Lung microvascular endothelial cell (primary cell): ENCODE data around the gene SRGAP3. TPM values are rescaled to one million over a fixed set of nuclear protein-coding genes. Genes with fewer than 3 reads are reported as not detected.

Experiments used
- DNase-seq, 2 donors: peaks; one replicate each; pipeline versions ENCODE4 v3.0.0 to v3.0.0-alpha.2; 2010; ENCODE audit warnings: low read depth in 2 of 2
- total RNA-seq: library from RNA; depleted of rRNA; stranded (reverse); fragments of >200 nt; gene quantifications from 2 replicates; pipeline ENCODE4 v1.2.1, GENCODE V29; 2014

The SRGAP3 gene
- total RNA-seq, 1 donor from 2014 or later: 8.3 TPM

- DNase-seq: no peak
These were observed 47.5 kb downstream of the SRGAP3 start for GRCh38 chr3:9201955-9202354.

- DNase-seq: no peak
These were observed 48.2 kb downstream of the SRGAP3 start for GRCh38 chr3:9201266-9201665.

DNA sequence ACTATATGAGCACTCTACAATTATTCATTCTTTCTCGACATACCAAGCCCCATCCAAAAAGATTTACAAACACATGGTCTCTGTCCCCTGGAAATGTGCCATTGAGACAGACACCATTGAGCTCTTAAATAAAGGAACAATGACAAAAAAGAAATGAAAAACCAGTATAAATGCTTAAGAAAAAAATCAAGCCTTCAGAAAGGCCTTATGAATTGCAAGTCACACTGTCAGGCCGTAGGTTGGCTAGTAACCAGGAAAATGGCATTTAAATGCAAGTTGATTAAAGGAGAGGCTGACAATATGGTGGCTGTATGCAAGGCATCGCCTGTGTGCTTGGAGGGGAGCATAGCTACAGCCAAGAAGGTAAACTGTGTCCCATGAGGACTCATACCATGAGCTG, 49.7 kb downstream of the SRGAP3 start:
- no peak for DNase-seq

- DNase-seq: peak in 1 of 2 donors; percentile 31
These were observed 50.5 kb downstream of the SRGAP3 start for GRCh38 chr3:9198899-9199335.

DNA sequence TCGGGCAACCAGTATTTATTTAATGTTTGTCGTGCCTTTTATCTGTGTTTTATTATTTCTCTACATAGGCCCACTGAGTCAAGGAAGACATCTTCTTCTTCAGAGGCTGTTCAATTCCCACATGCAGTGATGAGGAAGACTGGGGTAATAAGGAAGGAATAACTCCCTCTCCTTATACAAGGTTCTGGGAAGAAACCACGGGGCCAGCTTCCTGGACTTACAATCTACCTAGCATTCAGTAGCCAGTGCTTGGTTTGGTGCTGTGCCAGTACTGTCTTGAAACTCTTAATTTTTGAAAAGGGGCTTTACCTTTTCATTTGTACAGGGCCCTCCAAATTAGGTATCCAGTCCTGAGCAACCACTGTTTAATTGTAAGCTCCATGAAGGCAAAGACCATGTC, 51.2 kb downstream of the SRGAP3 start:
- DNase-seq: no peak

DNA sequence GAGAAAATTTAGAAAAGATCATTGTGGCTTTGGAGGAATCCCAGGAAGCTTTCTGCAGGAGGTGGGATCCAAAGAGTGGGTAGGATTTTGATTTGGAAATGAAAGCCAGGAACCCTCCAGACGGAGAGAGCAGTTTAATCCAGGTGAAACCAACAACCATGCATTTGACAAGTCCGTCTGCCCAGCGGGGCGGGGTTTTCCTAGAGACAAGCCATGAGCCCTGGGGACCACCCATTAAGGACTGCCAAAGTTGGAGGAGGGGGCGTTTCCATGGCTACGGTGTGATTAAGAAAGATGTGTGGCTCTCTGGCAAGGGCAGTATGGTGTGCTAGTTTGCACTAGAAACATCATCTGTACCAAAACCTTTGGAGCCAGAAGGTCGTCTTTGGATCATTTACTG, 53.4 kb downstream of the SRGAP3 start:
- no peak for DNase-seq

DNA sequence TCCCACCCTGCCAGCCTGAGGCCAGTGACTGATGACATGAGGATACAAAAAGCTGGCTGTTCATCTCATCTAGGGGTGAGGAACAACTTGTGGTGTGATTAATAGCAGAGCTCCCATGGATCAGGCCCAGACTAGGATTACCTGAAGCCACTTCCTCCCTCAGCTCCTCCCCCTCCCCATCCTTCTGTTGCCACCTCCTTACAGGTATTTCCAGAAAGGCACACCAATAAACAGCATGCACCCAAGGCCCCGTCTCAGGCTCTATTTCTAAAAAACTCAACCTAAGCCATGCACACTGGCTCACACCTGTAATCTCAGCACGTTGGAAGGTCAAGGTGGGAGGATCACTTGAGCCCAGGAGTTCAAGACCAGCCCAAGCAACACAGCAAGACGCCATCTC, 54.1 kb downstream of the SRGAP3 start:
- no peak for DNase-seq

DNA sequence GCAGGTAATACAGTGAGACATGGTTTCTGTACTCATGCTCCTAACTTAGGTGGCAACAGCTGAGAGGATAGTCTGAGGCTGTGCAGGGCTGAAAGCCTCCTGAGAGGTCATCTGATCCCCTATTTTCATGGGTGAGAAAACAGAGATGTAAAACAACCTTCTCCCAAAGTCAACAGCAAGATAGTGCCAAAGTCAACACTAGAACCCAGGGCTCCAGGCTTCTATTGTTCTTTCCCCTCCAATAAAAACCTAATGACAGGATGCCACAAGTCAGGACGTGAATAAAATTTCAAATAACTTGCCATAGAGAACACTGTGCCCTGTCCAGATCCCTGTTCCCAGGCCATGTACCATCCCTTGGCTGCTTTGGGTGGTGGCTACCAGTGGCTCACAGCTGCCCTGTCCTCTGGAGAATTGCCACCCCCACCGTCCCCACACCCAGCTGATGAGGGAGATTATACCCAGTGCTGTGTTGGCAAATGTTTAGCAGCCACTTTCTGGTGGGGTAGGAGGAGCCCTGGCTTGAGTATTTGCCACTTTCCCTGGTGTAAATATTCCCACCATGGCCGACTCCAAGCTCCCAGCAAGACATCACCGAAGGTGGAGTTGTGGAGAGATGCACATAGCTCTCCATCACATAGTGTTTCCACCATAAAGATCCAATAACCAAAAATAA, 54.8 kb downstream of the SRGAP3 start:
- peak in 1 of 2 donors; percentile 84 for DNase-seq

DNA sequence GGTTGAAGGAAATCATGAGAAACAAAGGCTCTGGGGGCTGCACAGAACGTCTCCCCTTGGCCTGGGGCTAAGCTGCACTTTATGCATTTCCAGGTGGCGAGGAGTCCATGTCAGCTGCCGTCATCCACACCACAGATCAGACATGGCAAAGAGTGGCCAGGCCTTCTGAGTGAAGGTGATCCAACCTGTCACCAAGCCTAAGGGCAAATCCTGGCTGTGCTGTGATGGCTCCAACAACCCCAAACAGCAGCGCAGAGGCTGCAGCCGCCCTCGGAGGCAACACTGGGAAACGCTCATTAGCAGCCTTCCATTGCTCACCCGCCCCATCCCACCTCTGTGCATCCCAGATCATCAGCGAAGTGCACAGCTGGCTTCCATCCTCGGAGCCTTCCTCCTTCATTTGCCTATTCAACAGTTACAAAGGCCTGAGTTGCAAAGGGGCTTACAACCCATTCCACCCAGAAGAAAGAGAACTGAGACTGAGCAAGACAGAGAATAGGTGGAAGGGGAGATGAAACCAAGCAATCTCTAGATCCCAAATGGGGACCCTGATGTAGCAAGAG, 55.7 kb downstream of the SRGAP3 start:
- DNase-seq: no peak

GRCh38 chr3:9193211-9193610, 56.2 kb downstream of the SRGAP3 start:
- no peak for DNase-seq

- DNase-seq: no peak
These were observed 57.0 kb downstream of the SRGAP3 start for GRCh38 chr3:9192248-9193025.

- DNase-seq: no peak
These were observed 59.2 kb downstream of the SRGAP3 start for GRCh38 chr3:9190276-9190675.

DNA sequence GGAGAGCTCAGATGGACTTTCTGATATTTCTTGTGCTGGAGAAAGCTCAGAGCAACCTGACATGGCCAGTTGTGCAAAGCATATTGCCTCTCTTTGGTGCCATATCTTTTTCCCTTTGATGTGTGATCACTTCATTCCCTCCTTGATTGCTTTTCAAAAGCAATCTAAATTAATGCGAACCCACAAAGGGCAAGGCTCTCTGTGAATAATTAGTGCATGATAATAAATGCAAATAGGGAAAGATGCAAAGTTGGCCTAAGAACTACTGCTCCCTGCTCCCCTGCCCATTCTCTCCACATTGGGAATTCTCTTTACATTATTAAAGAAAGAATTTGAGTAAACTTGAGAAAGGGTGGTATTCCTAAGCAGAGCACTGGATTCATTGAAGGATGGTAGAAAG, 60.9 kb downstream of the SRGAP3 start:
- DNase-seq: no peak

DNA sequence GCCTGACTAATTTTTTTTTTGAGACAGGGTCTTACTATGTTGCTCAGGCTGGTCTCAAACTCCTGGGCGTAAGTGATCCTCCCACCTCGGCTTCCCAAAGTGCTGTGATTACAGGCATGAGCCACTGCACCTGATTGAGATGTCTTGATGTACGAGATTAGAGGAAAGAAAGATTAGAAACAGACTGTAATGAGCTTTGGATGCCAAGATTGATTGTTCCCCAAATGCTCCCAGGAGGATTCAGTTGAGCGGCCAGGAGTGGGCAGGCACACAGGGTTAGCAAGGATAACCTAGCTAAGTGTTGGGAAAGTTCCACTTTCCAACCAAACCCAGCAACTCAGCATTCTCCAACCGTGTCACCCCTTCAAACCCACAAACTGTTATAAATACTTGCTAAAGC, 63.7 kb downstream of the SRGAP3 start:
- DNase-seq: no peak

GRCh38 chr3:9185046-9185445, 64.4 kb downstream of the SRGAP3 start:
- DNase-seq: no peak

- DNase-seq: no peak
These were observed 65.0 kb downstream of the SRGAP3 start for GRCh38 chr3:9184461-9184835.

DNA sequence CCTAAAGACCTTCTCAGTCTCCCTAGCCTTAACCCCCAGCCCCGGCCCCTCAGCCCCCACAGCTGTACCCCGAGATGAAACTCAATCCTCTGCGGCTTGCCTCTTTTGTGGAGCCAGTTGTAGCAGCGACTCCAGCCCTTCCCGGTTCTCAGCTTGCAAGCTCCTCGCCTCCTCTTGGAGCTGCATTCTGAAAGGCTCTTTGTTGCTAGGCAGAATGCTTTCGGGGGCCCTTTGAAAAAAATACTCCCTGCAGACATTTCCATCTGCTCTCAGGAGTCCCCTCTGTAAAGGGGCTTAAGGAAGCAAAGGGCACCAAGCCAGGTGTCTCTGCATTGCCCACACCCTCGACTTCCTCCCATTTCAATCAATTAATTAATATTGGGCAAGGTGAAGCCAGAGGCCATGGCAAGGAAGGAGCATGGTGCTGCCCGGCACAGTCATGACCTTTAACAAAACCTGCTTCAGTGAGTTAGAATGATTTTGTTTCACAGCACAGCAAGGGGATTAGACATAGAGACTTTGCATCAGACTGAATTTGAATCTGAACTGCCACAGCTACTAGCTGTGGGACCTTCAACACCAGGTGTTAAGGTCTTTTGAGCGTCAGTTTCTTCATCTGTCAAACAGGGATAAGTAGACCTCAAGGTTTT, 65.5 kb downstream of the SRGAP3 start:
- DNase-seq: no peak

GRCh38 chr3:9183011-9183410, 66.4 kb downstream of the SRGAP3 start:
- DNase-seq: no peak

DNA sequence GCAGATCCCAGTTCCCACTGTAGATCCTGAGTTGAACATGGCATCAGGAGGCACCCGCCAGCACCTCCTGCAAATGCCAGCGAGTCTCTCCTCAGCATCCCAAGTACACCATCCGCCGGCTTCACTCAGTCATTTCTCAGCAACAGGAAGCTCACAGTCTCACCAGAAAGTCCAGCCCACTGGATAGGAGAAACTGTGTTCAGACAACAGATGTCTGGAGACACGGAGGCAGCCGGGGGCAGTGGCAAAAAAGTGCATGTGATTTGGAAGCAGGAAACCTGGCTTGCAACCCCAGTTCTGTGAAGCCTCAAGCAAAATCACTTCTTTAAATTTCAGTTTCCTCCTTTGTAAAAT, 68.7 kb downstream of the SRGAP3 start:
- no peak for DNase-seq

DNA sequence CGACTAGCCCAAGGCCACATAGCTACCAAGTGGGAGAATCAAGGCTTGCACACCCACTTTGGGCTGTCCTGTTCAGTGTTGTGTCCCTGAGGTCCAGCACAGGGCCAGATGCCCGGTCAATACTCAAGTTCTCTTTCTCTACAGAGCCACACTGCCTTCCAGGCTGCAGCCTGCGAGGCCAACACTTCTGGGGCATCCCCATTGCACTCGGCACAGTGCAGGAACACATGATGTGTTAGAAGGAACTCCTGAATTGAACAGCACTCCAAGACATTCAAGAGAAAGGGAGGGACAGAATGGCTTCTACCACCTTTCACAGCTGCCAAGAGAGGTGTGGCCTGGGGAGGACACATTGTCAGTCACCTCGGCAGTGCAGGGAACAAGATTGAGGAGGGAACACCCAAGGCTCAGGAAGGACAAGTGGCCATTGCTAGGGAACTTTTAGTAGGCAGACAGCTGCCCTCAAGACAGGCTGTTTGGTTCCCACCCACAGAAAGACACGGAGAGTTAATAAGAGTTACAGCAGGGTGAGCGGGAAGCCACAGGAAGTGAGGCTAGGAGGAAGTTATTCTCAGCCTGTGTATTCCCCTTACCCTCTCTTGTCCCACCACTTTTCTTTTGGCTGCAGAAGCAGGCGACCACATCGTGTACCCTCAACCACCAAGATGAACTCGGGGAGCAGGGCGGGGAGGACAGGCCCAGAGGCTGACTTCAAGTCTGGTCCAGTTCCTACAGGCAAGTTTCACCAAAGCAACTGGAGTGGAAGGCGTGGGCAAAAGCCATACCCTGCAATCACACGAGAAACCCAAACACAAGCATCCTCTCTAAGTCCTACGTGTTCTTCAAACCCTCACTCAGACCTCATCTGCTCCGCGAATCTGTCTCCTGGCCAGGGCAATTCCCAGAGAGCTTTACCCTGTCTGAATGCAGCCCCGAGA, 69.4 kb downstream of the SRGAP3 start:
- no peak for DNase-seq

DNA sequence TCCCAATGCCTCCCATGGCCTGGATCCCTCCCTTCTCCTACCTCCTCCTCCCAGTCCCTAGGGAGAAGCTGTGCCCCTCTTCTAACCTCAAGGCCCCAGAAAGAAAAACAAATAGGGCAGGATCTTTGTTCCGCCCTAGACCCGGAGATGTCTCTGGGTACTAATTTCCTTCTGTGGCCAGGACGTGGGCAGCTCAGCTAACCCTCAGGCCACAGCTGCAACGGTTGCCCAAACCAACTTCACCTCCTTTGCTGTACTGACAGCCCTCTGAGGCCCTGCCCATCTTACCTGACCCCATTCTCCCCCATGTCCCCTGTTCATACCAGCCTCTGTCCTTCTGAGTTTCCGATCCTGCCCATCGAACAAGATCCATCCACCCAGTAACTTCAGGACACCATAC, 70.7 kb downstream of the SRGAP3 start:
- DNase-seq: no peak
